Tibial nerve (tissue), 4 donors: Measurements from ENCODE around the gene GSG1L.

Experiments
- EP300 ChIP-seq, 2 donors: sonication (generic); formaldehyde crosslinking; IDR thresholded peaks; one replicate each; pipeline ENCODE4 v1.6.1; 2017; ENCODE audit warnings: antibody characterized with exemption in 2 of 2, mild to moderate bottlenecking in 1 of 2
- POLR2A ChIP-seq, 2 donors: fragments of 450-650 bp; IDR thresholded peaks; one replicate each; pipeline ENCODE4 v1.6.1; 2017; ENCODE audit warnings: antibody characterized with exemption in 2 of 2, mild to moderate bottlenecking in 2 of 2, moderate library complexity in 2 of 2
- TF ChIP-seq, protein P1 (sequence below), 5 experiments: fragments of 200-600 bp in 3 of 5; fragments of 450-650 bp in 2 of 5; sonication (generic) in 3 of 5; IDR thresholded peaks; one replicate each; pipeline ENCODE4 v1.5.1; 2016 to 2019; ENCODE audit warnings: antibody characterized with exemption in 5 of 5, mild to moderate bottlenecking in 3 of 5, moderate library complexity in 2 of 5

DNA sequence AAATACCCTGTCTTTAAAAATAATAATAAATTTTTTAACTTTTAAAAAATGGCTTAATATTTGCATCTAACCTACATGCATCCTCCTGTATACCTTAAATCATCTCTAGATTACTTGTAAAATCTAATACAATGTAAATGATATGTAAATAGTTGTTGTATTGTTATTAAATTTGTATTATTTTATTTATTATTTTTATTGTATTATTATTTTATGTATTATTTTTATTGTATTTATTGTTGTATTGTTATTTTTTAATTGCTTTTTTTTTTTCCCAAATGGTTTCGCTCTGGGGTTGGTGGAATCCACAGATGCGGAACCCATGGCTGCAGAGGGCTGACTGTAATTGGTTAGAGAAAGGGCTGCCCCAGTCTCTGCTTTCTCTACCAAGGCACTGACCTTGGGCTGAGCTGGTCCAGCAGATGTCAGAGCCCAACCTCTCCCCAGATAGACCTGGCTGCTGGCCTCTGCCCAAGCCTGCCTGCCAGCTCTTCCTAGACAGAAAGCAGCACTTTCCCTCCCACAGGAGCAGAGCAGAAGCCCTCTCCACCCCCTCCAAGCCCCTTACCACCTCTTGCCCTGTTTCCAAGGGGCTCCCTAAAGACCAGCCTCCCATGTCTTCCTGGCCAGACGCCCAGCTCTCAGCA is 183.8 kb downstream of the GSG1L start:
- TF ChIP-seq, protein P1, sequence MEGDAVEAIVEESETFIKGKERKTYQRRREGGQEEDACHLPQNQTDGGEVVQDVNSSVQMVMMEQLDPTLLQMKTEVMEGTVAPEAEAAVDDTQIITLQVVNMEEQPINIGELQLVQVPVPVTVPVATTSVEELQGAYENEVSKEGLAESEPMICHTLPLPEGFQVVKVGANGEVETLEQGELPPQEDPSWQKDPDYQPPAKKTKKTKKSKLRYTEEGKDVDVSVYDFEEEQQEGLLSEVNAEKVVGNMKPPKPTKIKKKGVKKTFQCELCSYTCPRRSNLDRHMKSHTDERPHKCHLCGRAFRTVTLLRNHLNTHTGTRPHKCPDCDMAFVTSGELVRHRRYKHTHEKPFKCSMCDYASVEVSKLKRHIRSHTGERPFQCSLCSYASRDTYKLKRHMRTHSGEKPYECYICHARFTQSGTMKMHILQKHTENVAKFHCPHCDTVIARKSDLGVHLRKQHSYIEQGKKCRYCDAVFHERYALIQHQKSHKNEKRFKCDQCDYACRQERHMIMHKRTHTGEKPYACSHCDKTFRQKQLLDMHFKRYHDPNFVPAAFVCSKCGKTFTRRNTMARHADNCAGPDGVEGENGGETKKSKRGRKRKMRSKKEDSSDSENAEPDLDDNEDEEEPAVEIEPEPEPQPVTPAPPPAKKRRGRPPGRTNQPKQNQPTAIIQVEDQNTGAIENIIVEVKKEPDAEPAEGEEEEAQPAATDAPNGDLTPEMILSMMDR (IDR thresholded peaks at IDR 0.05), result no peak
- TF ChIP-seq EP300 (IDR thresholded peaks at IDR 0.05) (no peak), POLR2A (IDR thresholded peaks at IDR 0.05) (no peak)
